ENCODE measurements around the gene PCDH9.
A peak's percentile ranks its signal among the peaks of the same experiment; 100 is the strongest.

Gene PCDH9

DNA sequence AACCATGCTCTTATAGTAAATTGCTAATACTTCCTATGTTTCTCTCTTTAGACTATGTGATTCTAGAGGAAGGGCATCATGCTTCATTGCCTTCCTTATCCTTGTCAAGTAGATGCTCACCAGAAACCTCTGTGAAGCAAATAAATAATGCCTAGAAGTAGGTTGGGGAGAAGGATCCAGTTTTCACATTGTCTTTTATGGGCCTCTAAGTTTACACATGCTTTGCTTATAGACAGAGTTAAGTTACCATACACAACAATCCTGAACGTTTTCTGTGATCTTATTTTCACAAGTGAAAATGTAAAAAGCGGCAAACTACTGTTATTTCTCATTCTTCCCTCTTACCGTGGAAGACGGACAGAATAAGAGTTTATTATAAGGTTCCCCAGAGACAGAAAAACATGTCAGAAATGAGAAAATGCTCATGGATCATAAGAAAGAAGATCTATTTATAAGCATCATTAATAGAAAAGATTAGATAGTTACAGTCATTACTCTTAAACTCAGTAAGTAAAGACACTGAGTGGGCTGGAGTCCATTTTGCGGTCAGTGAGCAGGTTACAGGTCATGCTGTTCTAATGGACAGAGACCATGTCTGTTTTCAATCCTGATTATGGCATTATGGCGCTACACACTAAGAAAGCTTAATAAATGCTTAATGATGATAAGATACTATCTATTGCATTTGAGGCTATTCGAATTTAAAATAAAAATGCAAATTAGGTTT lies 723.9 kb downstream of the PCDH9 start:
- no peak for DNase-seq

- DNase-seq: peak; percentile 88
Measured at GRCh38 chr13:66503890-66504289, 726.2 kb downstream of the PCDH9 start.

DNA sequence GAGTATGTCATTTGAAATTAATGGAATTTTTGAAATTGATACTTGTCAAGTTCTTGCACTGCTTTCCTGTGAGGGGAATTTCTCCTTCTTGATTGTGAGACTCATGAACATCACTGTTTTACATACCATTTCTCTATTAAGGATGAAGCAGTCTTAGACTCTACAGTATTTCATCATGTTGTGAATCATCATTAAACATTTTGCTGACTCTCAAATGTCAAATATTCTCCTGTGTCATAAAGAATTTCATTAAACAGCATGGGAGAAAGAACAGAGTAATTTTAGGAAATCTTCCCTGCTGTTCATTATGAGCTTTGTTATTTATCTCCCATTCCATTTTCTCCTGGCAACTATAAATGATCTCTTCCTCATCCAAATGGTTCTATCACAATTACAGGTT lies 729.0 kb downstream of the PCDH9 start:
- no peak for DNase-seq

DNA sequence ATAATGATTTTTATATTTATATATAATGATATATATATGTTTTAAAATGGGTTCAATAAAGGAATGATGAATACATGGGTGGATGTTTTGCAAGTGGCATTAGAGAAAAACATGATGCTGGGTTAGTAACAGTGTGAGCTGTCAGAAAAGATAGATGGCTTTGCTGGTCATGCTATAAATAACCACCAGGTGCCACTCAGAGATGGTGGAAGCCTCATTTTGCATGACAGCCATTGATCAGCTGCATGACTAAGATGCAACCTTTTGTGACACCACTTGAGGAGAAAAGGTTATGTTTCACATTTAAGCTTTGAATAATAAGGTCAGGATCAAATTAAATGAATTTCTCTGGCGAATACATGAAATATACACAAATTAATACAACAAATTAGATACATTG lies 737.7 kb downstream of the PCDH9 start:
- peak; percentile 76 for DNase-seq

- DNase-seq: no peak
Measured at GRCh38 chr13:66491251-66491650, 738.9 kb downstream of the PCDH9 start.

DNA sequence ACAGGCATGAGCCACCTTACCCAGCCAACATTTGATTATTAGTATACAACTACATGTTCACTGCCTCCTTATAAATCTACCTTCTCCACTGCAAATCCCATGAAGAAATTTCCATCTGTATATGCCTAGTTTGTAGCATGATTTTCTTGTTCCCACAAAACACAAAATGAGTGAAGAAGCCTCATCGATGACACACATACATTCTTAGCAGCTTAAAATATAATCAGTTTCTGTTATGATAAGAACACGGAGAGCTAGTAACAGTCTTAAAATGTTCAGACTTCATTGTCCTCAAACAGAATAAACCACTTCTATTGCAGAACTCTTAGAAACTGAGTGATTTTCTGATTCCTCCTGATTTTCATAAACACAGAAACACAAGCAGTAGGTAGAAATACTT lies 740.5 kb downstream of the PCDH9 start:
- no peak for DNase-seq

- DNase-seq: no peak
Measured at GRCh38 chr13:66489172-66489571, 741.0 kb downstream of the PCDH9 start.

GRCh38 chr13:66483712-66484111 lies 746.4 kb downstream of the PCDH9 start:
- DNase-seq: no peak

GRCh38 chr13:66482836-66483235 lies 747.3 kb downstream of the PCDH9 start:
- DNase-seq: no peak

DNA sequence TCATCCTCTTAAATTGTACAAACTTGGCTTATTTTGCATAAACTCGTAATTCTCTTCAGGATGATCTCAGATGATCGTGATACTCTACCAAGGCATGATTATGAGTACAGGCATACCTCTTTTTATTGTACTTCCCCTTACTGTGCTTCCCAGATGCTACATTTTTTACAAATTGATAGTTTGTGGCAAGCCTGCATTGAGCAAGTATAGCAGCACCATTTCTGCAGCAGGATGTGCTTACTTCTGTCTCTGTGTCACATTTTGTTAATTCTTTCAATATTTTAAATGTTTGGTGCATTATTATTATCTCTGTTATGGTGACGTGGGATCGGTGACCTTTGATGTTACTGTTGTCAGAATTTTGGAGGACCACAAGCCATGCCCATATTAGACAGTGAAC lies 752.3 kb downstream of the PCDH9 start:
- DNase-seq: no peak

DNA sequence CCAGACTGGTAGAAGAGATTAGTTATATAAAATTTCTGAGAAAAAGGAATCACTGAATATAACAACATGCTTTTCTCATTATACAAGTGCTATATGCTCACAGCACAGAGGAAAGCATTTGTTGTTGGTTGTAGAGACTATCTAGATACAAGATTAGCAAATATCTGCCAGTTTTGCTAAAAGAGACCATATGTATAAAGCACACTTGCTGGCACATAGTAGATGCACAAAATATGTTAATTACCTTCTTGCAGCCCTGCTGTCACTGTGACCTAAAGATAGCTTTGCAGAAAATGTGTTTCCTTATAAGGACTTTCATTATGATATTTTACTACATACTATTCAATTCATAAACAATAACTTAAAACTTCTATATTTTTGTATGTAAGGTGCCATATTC lies 755.1 kb downstream of the PCDH9 start:
- no peak for DNase-seq

GRCh38 chr13:66469745-66470144 lies 760.4 kb downstream of the PCDH9 start:
- peak; percentile 19 for DNase-seq

- no peak for DNase-seq
Measured at GRCh38 chr13:66468656-66469055, 761.5 kb downstream of the PCDH9 start.

GRCh38 chr13:66462187-66462586 lies 767.9 kb downstream of the PCDH9 start:
- DNase-seq: peak; percentile 86

- DNase-seq: no peak
Measured at GRCh38 chr13:66461021-66461420, 769.1 kb downstream of the PCDH9 start.

DNA sequence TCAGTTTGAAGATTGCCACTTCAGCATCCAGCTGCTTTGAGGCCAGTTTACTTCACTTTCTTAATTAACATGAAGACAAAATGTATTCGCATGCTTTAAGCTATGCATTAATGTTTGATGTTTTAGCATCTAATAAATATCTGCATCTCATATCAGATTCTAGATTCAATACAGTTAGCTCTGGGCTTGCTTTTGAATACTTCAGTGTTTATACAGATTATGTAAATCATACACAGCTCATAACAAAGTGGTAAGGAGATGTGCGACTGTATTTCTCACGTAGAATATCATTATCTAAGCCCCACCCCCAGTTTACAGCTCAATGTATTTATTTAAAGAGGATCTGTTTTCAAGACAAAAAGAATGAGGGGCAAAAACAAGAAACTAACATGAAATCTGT lies 770.5 kb downstream of the PCDH9 start:
- DNase-seq: no peak

- no peak for DNase-seq
Measured at GRCh38 chr13:66459143-66459542, 771.0 kb downstream of the PCDH9 start.

GRCh38 chr13:66446413-66446812 lies 783.7 kb downstream of the PCDH9 start:
- DNase-seq: no peak

GRCh38 chr13:66443926-66444325 lies 786.2 kb downstream of the PCDH9 start:
- DNase-seq: no peak

GRCh38 chr13:66440938-66441337 lies 789.2 kb downstream of the PCDH9 start:
- DNase-seq: no peak

- DNase-seq: no peak
Measured at GRCh38 chr13:66430728-66431127, 799.4 kb downstream of the PCDH9 start.

DNA sequence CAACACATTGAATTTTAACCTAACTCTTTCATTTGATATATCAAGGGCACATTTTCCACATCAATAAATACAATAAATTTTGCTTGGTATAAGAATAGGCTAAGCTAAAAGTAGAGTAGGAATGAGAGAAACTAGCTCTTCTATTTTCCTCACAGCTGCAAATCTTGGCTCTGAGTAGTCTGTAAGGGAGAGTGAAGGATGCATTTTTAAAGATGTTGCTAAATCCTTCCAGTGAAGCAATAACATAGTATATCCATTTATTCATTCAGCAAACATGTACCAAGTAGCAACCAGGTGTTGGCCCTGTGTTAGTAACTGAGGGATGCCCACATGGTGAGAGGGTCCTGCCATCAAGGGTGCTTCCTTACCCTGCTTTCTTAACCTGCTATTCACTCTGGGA lies 799.9 kb downstream of the PCDH9 start:
- no peak for DNase-seq

GRCh38 chr13:66429156-66429555 lies 801.0 kb downstream of the PCDH9 start:
- no peak for DNase-seq

- DNase-seq: peak; percentile 41
Measured at GRCh38 chr13:66427458-66427861, 802.7 kb downstream of the PCDH9 start.

GRCh38 chr13:66425741-66426140 lies 804.4 kb downstream of the PCDH9 start:
- no peak for DNase-seq

All from NCI-H69 (cell line).